Nephron (organoid): ENCODE results near the gene WFS1.

Experiments
- H3K27ac Mint-ChIP-seq, 3 experiments: 2 replicates each; pipeline ENCODE4 v1.8.0; 2020; ENCODE audit warnings: mixed read lengths in 3 of 3, mild to moderate bottlenecking in 2 of 3, moderate library complexity in 1 of 3
- H3K27me3 Mint-ChIP-seq: 2 replicates; pipeline ENCODE4 v1.8.0; 2021; ENCODE audit warnings: low read depth, mild to moderate bottlenecking, moderate library complexity, mixed read lengths
- H3K36me3 Mint-ChIP-seq: 2 replicates; pipeline ENCODE4 v1.8.0; 2020; ENCODE audit warnings: low read depth, mixed read lengths
- H3K4me1 Mint-ChIP-seq: 2 replicates; pipeline ENCODE4 v1.8.0; 2020; ENCODE audit warnings: mixed read lengths
- H3K4me3 Mint-ChIP-seq, 3 experiments: 2 replicates each; pipeline ENCODE4 v1.8.0; 2020; ENCODE audit warnings: mild to moderate bottlenecking in 3 of 3, mixed read lengths in 3 of 3, moderate library complexity in 2 of 3
- H3K9me3 Mint-ChIP-seq: 2 replicates; pipeline ENCODE4 v1.8.0; 2020; ENCODE audit warnings: mixed read lengths
- CTCF ChIP-seq, 3 experiments: fragments of 200-600 bp; sonication (generic); IDR thresholded peaks; one replicate each; pipeline ENCODE4 v1.5.0; 2021; ENCODE audit warnings: antibody characterized with exemption in 3 of 3; ENCODE audit not compliant: unreplicated experiment in 3 of 3

WFS1 gene

DNA sequence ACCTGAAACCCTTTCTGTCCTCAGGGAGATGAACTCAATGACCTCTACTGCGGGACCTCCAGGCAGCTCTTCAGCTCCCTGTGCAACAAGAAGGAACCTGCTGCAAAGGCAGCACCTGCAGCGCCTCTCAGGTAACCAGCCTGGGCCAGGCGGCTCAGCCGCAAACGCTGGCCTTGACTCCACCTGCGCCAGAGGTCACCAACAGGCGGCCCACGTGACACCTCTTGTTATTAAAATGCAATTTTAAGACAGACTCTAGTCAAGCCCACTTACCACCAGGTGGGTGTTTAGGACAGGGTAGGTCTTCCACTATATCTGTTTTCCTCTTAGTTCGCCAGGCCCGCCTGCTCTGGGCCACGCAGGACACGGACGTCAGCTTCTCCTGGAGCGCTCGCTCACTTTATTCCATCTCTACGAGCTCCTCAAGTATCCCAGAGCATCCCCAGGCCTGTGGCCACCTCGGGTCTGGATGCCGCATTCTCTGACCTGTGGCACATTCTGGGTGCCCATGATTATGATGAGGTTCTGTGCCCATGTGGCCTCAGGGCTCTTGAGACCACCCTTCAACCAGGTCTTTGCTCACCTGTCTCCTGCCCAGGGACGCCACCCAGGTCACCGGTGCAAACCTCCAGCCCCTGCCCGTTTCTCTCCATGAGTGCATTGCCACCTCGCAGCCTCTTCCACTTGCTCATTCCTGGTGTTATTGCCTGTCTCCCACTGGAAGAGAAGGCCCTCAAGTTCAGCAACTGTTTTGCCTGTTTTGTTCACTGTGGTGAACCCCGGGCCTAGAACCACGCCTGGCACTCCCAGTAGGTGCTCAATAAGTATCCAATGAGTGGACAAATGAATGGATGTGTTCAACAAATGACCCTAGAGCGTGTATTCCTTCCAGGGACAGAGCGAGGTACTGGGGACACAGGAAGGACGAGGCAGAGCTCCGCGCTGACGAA, 36.5 kb upstream of the WFS1 start:
- Mint-ChIP-seq H3K36me3 (no peaks in the 10 kb centered on the region), H3K27ac (no peak overlapping the region), H3K4me1 (no peaks in the 10 kb centered on the region), H3K9me3 (no peaks in the 10 kb centered on the region), H3K27me3 (peaks cover 19% of the 10 kb centered on the region), H3K4me3 (no peak overlapping the region)
- TF ChIP-seq CTCF (IDR thresholded peaks at IDR 0.05; ENCODE audit: unreplicated experiment in 3 of 3), result no peak

GRCh38 chr4:6233929-6234328, 35.7 kb upstream of the WFS1 start:
- Mint-ChIP-seq H3K27me3 (peaks cover 14% of the 10 kb centered on the region), H3K36me3 (no peaks in the 10 kb centered on the region), H3K4me1 (no peaks in the 10 kb centered on the region), H3K4me3 (no peak overlapping the region), H3K9me3 (no peaks in the 10 kb centered on the region), H3K27ac (no peak overlapping the region)
- TF ChIP-seq CTCF (IDR thresholded peaks at IDR 0.05; ENCODE audit: unreplicated experiment in 3 of 3), result no peak

- TF ChIP-seq CTCF (IDR thresholded peaks at IDR 0.05; ENCODE audit: unreplicated experiment in 3 of 3), result no peak
- Mint-ChIP-seq H3K27ac (no peak overlapping the region), H3K36me3 (no peaks in the 10 kb centered on the region), H3K9me3 (no peaks in the 10 kb centered on the region), H3K4me1 (no peaks in the 10 kb centered on the region), H3K4me3 (no peak overlapping the region), H3K27me3 (peaks cover 9% of the 10 kb centered on the region)
Observed at GRCh38 chr4:6235012-6235411, 34.6 kb upstream of the WFS1 start.

DNA sequence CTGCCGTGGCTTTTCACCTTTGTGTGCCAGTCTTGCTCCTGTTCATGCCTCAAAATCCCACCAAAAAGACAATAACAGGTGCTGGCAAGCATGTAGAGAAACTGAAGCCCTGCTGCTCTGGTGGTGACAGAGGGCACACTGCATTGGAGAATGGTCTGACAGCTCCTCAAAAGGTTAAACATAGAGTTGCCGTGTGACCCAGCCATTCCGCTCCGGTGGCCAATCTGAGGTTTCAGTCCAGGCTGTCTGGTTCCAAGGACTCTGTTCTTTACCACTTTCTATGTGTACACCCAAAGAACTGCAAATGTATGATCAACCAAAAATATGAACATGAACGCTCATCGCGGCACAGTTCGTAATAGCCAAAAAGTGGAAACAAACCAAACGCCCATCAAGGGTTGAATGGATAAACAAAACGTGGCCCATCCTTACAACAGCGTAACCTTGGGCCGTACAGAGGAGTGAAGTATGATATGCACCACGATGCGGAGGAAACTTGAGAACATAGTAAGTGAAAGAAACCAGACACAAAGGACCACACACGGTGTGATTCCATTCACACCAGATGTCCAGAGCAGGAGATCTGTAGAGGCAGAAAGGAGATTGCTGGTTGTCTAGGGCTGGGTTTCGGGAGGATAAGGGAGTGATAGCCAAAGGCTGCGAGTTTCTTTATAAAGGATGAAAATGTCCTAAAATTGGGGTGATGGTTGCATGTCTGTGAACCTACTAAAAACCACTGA, 33.6 kb upstream of the WFS1 start:
- H3K9me3 Mint-ChIP-seq, result no peaks in the 10 kb centered on the region
- no peaks in the 10 kb centered on the region for H3K36me3 Mint-ChIP-seq
- H3K27ac Mint-ChIP-seq, result no peak overlapping the region
- H3K4me1 Mint-ChIP-seq, result no peaks in the 10 kb centered on the region
- H3K27me3 Mint-ChIP-seq, result peaks cover 9% of the 10 kb centered on the region
- no peak overlapping the region for H3K4me3 Mint-ChIP-seq
- no peak for TF ChIP-seq CTCF (IDR thresholded peaks at IDR 0.05; ENCODE audit: unreplicated experiment in 3 of 3)

- no peaks in the 10 kb centered on the region for H3K9me3 Mint-ChIP-seq
Observed at GRCh38 chr4:6236816-6237390, 32.7 kb upstream of the WFS1 start.

More at GRCh38 chr4:6236816-6237390, 32.7 kb upstream of the WFS1 start:
- Mint-ChIP-seq H3K27me3 (peaks cover 15% of the 10 kb centered on the region), H3K36me3 (no peaks in the 10 kb centered on the region), H3K4me3 (no peak overlapping the region), H3K4me1 (no peaks in the 10 kb centered on the region), H3K27ac (no peak overlapping the region)
- no peak for TF ChIP-seq CTCF (IDR thresholded peaks at IDR 0.05; ENCODE audit: unreplicated experiment in 3 of 3)
